Neural progenitor cell (in vitro differentiated cells): ENCODE results near the gene EBF4.

Experiments used
- CTCF ChIP-seq: fragments of 200-600 bp; sonication (generic); IDR thresholded peaks from 2 replicates; pipeline ENCODE4 v1.5.1; 2017; ENCODE audit warnings: antibody characterized with exemption, mild to moderate bottlenecking
- EZH2phosphoT487 ChIP-seq: fragments of 200-600 bp; sonication (generic); IDR thresholded peaks from 2 replicates; pipeline ENCODE4 v1.6.1; 2017; ENCODE audit warnings: antibody characterized with exemption

DNA sequence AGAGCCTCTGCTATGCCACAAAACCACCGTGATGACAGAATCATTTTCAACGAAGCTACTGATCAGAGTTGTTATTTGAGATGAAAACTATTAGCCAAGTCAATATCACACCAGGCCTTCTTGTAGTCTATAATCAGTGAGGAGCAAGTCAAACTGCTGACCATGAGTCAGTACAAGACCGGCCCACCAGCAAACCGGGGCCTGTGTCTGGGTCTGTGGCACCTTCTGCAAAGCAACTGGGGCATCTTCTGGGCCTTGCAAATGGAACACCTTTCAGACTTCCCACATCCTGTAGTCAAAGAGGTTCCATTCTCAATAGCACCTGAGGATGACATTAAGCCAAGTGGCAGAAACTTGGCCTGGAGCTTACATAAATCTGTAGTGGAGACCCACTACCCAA lies 69.3 kb downstream of the EBF4 start:
- no peak for TF ChIP-seq CTCF
- TF ChIP-seq EZH2phosphoT487 = no peak
